Lung (tissue), 12 donors: ENCODE measurements around the gene PDZD2. TPM values are rescaled to one million over a fixed set of nuclear protein-coding genes. Genes with fewer than 3 reads are reported as not detected.

Experiments used
- ATAC-seq: fragments of 200-7000 bp; cut with Tn5 transposase; one replicate; pipeline ENCODE4 v1.9.1; 2020; ENCODE audit warnings: moderate number of reproducible peaks; ENCODE audit not compliant: insufficient read depth, low FRiP score
- DNase-seq, 3 donors: peaks; one replicate each; pipeline ENCODE4 v3.0.0-alpha.2; 2013 to 2017
- H3K27ac ChIP-seq, 2 donors: one replicate each; pipeline ENCODE4 v1.5.1; 2013; ENCODE audit warnings: mild to moderate bottlenecking in 2 of 2, moderate library complexity in 2 of 2, control low read depth in 1 of 2, inconsistent platforms in 1 of 2, low read depth in 1 of 2, low read length in 1 of 2
- H3K27me3 ChIP-seq, 3 donors: one replicate each; pipeline ENCODE4 v1.5.1; 2013; ENCODE audit warnings: low read length in 2 of 3; ENCODE audit not compliant: control insufficient read depth in 3 of 3, insufficient read depth in 3 of 3
- H3K36me3 ChIP-seq, 4 donors: one replicate each; pipeline ENCODE4 v1.5.1; 2013; ENCODE audit warnings: low read length in 4 of 4, mild to moderate bottlenecking in 1 of 4, moderate library complexity in 1 of 4; ENCODE audit not compliant: control insufficient read depth in 4 of 4, insufficient read depth in 4 of 4
- H3K4me1 ChIP-seq, 5 donors: one replicate each; pipeline ENCODE4 v1.5.1; 2013; ENCODE audit warnings: low read length in 5 of 5, mild to moderate bottlenecking in 2 of 5, moderate library complexity in 1 of 5; ENCODE audit not compliant: control insufficient read depth in 5 of 5, insufficient read depth in 5 of 5
- H3K4me3 ChIP-seq: one replicate; pipeline ENCODE4 v1.5.1; 2013; ENCODE audit warnings: mild to moderate bottlenecking, control low read depth, moderate library complexity
- H3K9ac ChIP-seq, 2 donors: one replicate each; pipeline ENCODE4 v1.5.1; 2013; ENCODE audit warnings: low read length in 2 of 2, control low read depth in 1 of 2; ENCODE audit not compliant: insufficient read depth in 1 of 2
- H3K9me3 ChIP-seq, 4 donors: one replicate each; pipeline ENCODE4 v1.5.1; 2013; ENCODE audit warnings: low read length in 3 of 4, mild to moderate bottlenecking in 1 of 4, moderate library complexity in 1 of 4; ENCODE audit not compliant: control insufficient read depth in 4 of 4, insufficient read depth in 3 of 4
- CTCF ChIP-seq: IDR thresholded peaks from 2 replicates; pipeline ENCODE4 v1.5.1; 2012; ENCODE audit warnings: mild to moderate bottlenecking; ENCODE audit errors: control extremely low read depth, extremely low read depth
- WGBS, 2 donors: extraction: QIAGEN DNeasy Blood & Tissue Kit; methylation state at CpG; one replicate each; pipeline ENCODE4 v1.1.7; 2013; 5-methylcytosine and 5-hydroxymethylcytosine counted together
- polyA plus RNA-seq, 2 donors: library from polyadenylated mRNA; stranded (reverse); fragments of 200-250 nt; gene quantifications; one replicate each; pipeline ENCODE4 v1.2.1, GENCODE V29; 2013
- total RNA-seq, 2 donors: library from RNA; depleted of rRNA in 1 of 2; stranded (reverse); fragments of >200 nt in 1 of 2; gene quantifications; one replicate each; pipeline ENCODE4 v1.2.1, GENCODE V29; 2014 to 2021
- donor health status: control.
- donor health status: control.
- donor health status: Bipolar disorder and iron deficiency.
- donor health status: healthy.
- donor health status: DM: yes; HTN: yes; CAD: no.

Gene PDZD2
- total and polyA plus RNA-seq, 4 donors, result 9.2 to 56.3 (median 24.8) TPM

DNA sequence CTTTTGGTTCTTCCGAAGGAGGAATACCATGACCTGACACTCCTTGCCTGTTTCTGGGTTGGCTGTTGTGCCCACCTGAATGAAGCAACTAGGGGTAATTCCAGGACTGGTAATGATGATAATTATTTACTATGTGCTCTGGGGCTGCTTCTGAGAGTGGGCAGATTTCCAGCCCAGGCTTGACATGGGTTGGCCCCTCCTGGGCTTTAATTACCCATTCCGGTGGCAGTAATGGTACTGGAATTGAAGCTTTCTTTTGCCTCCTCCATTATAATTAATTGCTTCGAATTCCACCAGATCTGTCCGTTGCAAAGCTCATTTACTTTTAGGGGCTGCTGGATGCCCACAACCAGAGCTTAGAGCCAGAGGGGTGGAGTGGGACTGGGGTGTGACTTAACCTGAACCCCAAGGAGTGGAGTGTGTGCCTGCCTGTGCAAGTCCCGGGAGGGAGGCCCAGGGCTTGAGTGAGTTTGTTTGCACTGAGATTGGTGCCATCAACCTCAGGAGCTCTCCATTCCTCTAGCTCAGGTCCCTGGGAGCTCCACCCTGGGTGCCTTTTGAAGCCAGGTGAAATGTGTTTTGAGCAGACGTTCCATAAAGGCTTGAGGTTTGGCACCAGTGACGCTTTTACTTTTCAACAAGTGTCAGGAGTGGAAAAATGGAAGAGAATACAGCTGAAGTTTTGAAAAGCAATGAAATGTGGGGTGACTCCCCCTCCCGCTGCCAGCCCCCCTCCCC lies 214.6 kb downstream of the PDZD2 start:
- peak; percentile 8 for ATAC-seq
- 37 to 45% methylated on average over 8 of the region's 8 CpGs for WGBS, 2 donors
- Histone ChIP-seq H3K9ac (no peak overlapping the region), H3K4me3 (no peak overlapping the region), H3K27ac (peak overlapping the region; percentile 21 to 83), H3K9me3 (no peaks in the 10 kb centered on the region), H3K4me1 (peaks cover 4 to 36% (median 9%) of the 10 kb centered on the region in 5 donors), H3K27me3 (peaks cover 0 to 15% (median 6%) of the 10 kb centered on the region in 3 donors), H3K36me3 (no peaks in the 10 kb centered on the region)
- DNase-seq, result peak in 1 of 3 donors; percentile 21
- no peak for TF ChIP-seq CTCF

GRCh38 chr5:31854181-31855133 lies 215.5 kb downstream of the PDZD2 start:
- peaks cover 4 to 36% (median 9%) of the 10 kb centered on the region in 5 donors for H3K4me1 ChIP-seq
- H3K36me3 ChIP-seq, result no peaks in the 10 kb centered on the region
- no peak for TF ChIP-seq CTCF
- 1 to 2% methylated on average over 49 of the region's 49 CpGs for WGBS, 2 donors
- peak; percentile 78 for ATAC-seq
- H3K27ac ChIP-seq, result peak overlapping the region; percentile 66 to 83
- peaks cover 0 to 15% (median 6%) of the 10 kb centered on the region in 3 donors for H3K27me3 ChIP-seq
- H3K9ac ChIP-seq, result peak overlapping the region; percentile 35 to 38
- peak overlapping the region; percentile 65 for H3K4me3 ChIP-seq
- peaks cover 0 to 8% (median 1%) of the 10 kb centered on the region in 4 donors for H3K9me3 ChIP-seq
- peak; percentile 57 to 72 (median 63) for DNase-seq

DNA sequence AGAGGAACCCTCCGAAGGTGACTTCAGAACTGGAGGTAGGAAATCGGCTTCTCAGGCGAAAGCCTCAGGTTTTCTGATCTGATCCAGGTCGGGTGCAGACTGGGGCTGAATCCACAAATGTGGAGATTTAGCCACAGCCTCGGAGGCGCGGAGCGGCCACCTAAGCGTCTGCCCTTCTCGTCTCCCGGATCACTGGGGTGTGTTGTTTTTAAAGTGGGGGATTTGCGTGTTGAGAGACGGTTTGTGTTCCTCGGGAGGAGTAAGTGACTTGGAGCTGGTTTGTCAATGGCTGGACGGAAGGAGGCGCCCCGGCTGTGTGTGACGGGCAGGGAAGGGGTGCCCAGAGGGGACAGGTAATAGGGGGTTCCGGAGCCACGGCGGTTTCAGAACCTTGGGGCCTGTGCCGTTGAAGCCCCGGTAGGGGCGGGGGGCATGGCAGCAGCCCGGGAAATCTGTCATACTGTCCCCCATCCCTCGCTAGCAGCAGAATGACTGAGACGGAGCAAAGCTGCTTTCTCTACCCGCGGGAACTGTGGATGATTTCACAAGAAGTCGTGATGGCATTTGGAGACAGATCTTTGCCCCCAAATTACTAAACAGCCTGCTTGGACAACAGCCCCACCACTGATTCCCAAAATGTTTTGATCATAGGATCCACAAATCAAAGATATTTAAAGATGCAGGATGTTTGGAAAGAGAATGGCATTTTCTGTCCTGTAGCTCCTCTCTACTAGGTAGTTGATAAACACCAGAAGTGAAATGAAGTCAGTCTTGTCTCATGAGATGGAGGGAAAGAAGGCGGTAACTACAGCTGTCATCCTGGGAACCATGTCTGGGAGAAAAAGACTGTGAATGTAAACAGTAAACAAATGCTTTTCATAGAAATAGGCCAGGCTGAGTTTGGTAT lies 216.5 kb downstream of the PDZD2 start:
- Histone ChIP-seq H3K4me3 (peak overlapping the region; percentile 65), H3K9ac (peak overlapping the region; percentile 35 to 57), H3K36me3 (no peaks in the 10 kb centered on the region), H3K9me3 (peaks cover 0 to 9% (median 3%) of the 10 kb centered on the region in 4 donors), H3K27ac (peak overlapping the region; percentile 66 to 83), H3K4me1 (peaks cover 4 to 36% (median 9%) of the 10 kb centered on the region in 5 donors), H3K27me3 (peaks cover 0 to 15% (median 6%) of the 10 kb centered on the region in 3 donors)
- TF ChIP-seq CTCF, result no peak
- ATAC-seq (peak; percentile 63), DNase-seq (peak; percentile 26 to 46 (median 40))
- 3% methylated on average over 31 of the region's 31 CpGs for WGBS, 2 donors
